Skin epidermis (tissue), 12 donors: Measurements from ENCODE around the gene IRAK1BP1.
A peak's percentile ranks its signal among the peaks of the same experiment; 100 is the strongest.
"Not testable (repeated sequence)": the region's sequence is repeated elsewhere in the genome, so short reads cannot be mapped to it uniquely, and the experiment has no call there.

ENCODE experiments used
- H3K27ac ChIP-seq, 21 experiments: fragments of 200-600 bp; sonication (generic) in 11 of 21; one replicate each; pipeline ENCODE4 v1.5.0; 2020; ENCODE audit warnings: mild to moderate bottlenecking in 3 of 21, inconsistent platforms in 2 of 21, moderate library complexity in 2 of 21
- H3K4me3 ChIP-seq, 7 experiments: fragments of 200-600 bp; sonication (generic) in 2 of 7; one replicate each; pipeline ENCODE4 v1.5.0; 2020; ENCODE audit warnings: inconsistent platforms in 2 of 7, mild to moderate bottlenecking in 2 of 7, moderate library complexity in 1 of 7

The IRAK1BP1 gene, protein sequence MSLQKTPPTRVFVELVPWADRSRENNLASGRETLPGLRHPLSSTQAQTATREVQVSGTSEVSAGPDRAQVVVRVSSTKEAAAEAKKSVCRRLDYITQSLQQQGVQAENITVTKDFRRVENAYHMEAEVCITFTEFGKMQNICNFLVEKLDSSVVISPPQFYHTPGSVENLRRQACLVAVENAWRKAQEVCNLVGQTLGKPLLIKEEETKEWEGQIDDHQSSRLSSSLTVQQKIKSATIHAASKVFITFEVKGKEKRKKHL

DNA sequence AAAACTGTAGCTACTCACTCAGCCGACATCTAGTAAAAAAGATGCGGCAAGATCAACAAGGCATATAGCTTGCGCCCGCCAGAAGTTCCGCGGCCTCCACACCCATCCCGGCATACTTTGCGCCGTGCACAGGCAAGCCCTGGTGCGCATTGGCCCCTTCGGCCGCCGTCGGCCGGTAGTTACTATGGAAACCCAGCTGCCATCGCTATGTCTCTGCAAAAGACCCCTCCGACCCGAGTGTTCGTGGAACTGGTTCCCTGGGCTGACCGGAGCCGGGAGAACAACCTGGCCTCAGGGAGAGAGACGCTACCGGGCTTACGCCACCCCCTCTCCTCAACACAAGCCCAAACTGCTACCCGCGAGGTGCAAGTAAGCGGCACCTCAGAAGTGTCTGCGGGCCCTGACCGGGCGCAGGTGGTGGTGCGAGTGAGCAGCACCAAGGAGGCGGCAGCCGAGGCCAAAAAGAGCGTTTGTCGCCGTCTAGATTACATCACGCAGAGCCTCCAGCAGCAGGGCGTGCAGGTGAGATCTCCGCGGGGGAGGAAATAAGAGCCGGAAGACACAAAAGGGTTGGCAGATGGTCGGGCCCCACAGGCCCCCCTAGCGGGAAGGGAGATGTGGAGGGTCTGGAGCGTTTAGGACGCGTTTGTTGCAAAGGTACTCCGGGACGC, at the start of gene IRAK1BP1:
Gene IRAK1BP1, plus strand, starts transcription at position 182 of the 671 bp plus-strand sequence. Its CDS starts 26 bp downstream, at position 208.
- peak within 1 kb of the TSS in 20 of 21 experiments; percentile 12 to 86 (median 67) for H3K27ac ChIP-seq
- peak within 1 kb of the TSS; percentile 59 to 96 (median 67) for H3K4me3 ChIP-seq

DNA sequence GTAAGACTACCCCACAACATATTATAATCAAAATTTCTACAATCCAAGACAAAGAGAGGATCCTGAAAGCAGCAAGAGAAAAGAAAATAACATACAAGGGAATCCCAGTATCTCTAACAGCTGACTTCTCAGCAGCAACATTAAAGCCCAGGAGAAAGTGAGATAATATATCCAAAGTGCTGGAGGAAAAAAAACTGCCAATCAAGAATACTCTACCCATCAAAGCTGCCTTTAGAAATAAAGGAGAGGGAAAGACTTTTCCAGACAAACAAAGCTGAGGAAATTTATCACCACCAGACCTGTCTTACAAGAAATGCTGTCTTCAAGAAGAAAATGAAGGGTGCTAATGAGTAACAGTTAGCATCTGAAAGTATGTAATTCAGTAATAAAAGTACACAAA, 43.3 kb upstream of the IRAK1BP1 start:
- no peak overlapping the region for H3K27ac ChIP-seq
- no peak overlapping the region for H3K4me3 ChIP-seq

GRCh38 chr6:78829407-78829806, 37.9 kb upstream of the IRAK1BP1 start:
- H3K27ac ChIP-seq, result no peak overlapping the region
- H3K4me3 ChIP-seq, result no peak overlapping the region

GRCh38 chr6:78830805-78831204, 36.5 kb upstream of the IRAK1BP1 start:
- no peak overlapping the region for H3K4me3 ChIP-seq
- H3K27ac ChIP-seq, result no peak overlapping the region

DNA sequence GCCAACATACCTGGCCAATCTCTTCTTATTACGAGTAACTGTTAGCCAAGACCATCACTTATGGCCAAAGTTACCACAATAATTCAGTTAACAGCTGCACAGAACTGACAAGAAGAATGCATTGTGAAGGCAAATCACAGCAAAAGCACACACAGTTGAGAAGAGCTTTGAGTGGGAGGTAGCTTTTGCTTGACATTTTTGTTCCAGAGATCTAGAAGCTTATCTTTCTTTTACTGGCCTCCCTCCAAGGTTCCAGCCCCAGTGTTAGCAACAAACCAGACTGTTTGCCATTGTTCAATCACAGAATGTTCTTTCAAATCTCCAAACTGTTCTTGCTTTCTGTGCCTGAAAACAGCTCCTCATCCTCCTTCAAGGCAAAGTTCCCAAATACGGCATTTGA, 35.9 kb upstream of the IRAK1BP1 start:
- H3K27ac ChIP-seq, result no peak overlapping the region

DNA sequence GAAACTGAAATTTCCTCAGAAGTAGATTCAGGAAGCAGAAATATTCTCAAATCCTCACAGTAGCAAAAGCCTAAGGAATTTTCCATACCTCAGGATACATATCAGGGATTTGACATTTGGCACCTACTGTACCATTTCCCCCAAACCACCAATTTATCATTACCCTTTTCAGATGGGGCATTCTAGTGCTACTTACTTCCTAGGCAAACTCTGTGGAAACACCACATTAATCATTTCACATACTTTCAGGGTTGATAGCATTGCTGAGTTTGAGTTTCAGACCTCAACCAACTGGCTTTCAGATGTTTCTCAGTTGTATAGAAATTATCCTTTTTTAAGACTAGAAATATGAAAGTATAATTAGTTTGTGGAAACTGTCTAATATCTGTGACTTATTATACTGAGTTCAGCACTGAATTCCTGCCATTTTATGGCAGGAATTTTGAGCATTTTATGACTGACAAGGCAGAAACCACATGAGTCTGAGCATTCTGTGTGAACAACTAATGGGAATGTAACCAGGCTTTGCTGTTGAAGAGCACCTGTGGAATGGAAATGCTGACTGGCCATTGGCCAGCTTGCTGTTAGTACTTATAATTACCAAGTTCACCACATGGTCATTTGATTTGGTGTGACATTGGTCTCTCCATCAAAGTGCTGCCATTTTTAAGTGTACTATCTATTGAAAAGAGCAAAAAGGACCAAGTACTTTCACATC, 35.1 kb upstream of the IRAK1BP1 start:
- Histone ChIP-seq H3K27ac (no peak overlapping the region), H3K4me3 (no peak overlapping the region)

More for the DNA sequence above, 35.9 kb upstream of the IRAK1BP1 start:
- no peak overlapping the region for H3K4me3 ChIP-seq

GRCh38 chr6:78835817-78836216, 31.5 kb upstream of the IRAK1BP1 start:
- no peak overlapping the region for H3K27ac ChIP-seq
- no peak overlapping the region for H3K4me3 ChIP-seq

DNA sequence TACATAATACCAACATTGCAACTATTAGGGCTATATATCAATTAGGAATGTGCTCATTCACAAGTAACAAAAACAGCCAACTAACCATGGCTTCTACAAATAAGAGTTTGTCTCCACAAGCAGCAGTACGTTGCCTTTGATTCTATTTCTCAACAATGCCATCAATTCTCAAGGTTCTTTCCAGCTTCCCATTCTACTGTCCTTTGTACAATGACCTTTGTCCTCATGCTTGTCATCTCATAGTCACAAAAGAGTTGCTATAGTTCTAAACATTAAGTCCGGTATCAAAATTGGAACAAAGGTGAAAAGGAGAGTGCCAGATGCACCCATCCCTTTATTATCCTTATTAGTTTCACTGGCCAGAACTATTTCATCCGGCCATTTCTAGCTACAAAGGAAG, 30.8 kb upstream of the IRAK1BP1 start:
- H3K4me3 ChIP-seq, result no peak overlapping the region
- H3K27ac ChIP-seq, result no peak overlapping the region

- no peak overlapping the region for H3K27ac ChIP-seq
- H3K4me3 ChIP-seq, result no peak overlapping the region
These were observed 26.2 kb upstream of the IRAK1BP1 start for GRCh38 chr6:78841111-78841510.

DNA sequence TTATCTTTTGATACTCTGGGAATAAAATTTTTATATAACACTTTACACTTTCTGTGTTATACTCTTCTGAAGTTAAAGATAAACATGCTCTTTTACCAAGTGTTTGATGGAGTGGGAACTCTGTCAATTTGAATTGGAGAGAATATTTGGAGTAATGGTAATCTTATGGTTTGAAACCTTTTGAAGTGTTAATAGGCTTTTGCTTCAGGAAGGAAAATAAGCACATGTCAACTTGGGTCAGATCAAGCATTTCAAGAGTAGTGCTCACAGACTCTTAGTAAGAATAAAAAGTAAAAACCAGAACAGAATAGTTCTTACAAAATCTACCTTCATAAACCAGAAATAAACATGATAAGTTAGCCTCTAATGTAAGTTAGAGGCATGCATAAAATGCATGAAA, 24.4 kb upstream of the IRAK1BP1 start:
- H3K27ac ChIP-seq, result no peak overlapping the region
- no peak overlapping the region for H3K4me3 ChIP-seq

DNA sequence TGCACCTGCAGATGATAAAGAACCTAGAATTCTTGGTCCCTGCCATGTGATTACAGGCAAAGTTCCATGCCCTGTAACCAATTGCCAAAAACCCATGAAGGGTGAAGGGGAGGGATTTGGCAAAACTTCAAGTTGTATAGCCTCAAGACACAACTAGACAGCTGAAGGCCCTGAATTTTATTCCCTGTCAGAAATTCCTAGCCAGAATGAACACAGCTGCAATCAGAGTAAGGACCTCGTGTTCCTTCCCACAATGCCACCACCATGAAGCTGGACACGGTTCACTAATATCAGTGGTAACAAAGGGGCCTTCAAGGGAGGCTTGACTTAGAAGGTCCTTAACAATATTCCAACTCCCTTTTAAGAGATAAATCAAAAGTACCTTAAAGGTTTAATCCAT, 22.5 kb upstream of the IRAK1BP1 start:
- no peak overlapping the region for H3K4me3 ChIP-seq
- H3K27ac ChIP-seq, result no peak overlapping the region

- H3K4me3 ChIP-seq, result no peak overlapping the region
- H3K27ac ChIP-seq, result no peak overlapping the region
These were observed 21.8 kb upstream of the IRAK1BP1 start for GRCh38 chr6:78845567-78845966.

DNA sequence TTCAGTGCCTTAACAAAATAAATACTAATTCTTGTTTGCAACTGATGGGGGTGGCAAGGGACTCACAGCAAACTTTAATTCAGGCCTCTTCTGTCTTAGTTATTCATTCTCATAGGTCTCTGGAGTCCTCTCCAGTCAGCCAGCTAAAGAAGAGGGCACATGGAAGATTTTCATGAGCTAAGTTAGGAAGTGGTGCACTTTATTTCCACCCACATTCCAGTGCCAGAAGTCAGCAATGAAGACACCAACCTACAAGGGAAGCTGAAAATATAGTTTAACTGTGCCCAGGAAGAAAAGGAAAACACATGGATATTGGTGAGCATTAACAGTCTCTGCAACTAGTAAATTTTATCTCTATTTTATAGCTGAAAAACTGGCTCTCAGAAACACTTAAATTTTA, 16.7 kb upstream of the IRAK1BP1 start:
- Histone ChIP-seq H3K27ac (no peak overlapping the region), H3K4me3 (no peak overlapping the region)

- Histone ChIP-seq H3K27ac (no peak overlapping the region), H3K4me3 (no peak overlapping the region)
These were observed 16.2 kb upstream of the IRAK1BP1 start for GRCh38 chr6:78851156-78851555.

GRCh38 chr6:78854546-78854945, 12.8 kb upstream of the IRAK1BP1 start:
- H3K4me3 ChIP-seq, result no peak overlapping the region
- H3K27ac ChIP-seq, result no peak overlapping the region

DNA sequence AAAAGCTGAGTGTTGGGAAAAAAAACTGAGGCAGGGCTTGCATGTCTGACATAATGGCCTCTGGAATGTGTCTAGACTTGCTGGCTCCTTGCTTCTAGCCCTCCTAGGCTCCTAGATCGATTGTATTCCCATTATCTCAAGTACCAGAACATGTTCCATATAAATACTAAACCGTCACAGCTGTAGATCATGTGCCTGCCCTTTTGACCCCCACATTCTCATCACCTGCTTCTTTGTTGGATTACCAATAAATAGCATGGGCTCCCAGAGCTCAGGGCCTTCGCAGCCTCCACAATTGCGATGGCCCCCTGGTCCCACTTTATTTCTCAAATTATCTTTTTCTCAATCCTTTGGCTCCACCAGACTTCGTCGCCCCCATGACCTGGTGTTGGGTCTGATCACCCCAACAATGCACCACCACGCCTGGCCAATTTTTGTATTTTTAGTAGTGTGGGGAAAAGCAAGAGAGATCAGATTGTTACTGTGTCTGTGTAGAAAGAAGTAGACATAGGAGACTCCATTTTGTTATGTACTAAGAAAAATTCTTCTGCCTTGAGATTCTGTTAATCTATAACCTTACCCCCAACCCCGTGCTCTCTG, 8.9 kb upstream of the IRAK1BP1 start:
- not testable (repeated sequence) for H3K27ac ChIP-seq, H3K4me3 ChIP-seq

- Histone ChIP-seq H3K27ac (no peak overlapping the region), H3K4me3 (no peak overlapping the region)
These were observed 5.8 kb upstream of the IRAK1BP1 start for GRCh38 chr6:78861509-78861908.

GRCh38 chr6:78863576-78863975, 3.8 kb upstream of the IRAK1BP1 start:
- Histone ChIP-seq H3K4me3 (no peak overlapping the region), H3K27ac (no peak overlapping the region)

GRCh38 chr6:78864957-78865356, 2.4 kb upstream of the IRAK1BP1 start:
- no peak overlapping the region for H3K4me3 ChIP-seq
- no peak overlapping the region for H3K27ac ChIP-seq

DNA sequence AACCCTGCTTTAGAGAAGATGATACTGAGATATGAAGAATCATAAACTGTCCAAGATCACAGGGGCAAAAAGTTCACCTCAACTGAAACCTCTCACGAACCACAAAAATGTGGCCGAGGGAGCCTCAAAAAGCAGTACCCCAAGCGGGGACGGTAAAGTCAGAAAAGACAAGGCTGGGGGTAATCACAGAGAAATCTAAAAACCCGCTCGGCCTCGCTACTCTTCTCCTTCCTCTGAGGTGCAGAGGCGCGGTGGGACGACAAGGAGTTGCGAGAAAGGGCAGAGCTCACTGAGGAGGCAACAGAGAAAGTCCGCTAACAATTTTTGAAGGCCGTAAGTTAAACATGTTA, 356 bp upstream of the IRAK1BP1 start:
- H3K4me3 ChIP-seq, result peak overlapping the region; percentile 59 to 96 (median 67)
- H3K27ac ChIP-seq, result peak overlapping the region in 20 of 21 experiments; percentile 12 to 86 (median 67)

- H3K27ac ChIP-seq, result peak overlapping the region in 15 of 21 experiments; percentile 36 to 86 (median 77)
- peak overlapping the region; percentile 59 to 96 (median 67) for H3K4me3 ChIP-seq
These were observed 765 bp downstream of the IRAK1BP1 start for GRCh38 chr6:78868116-78868515.
